HG02943 (cell line): ENCODE data around the gene RP9.

ENCODE experiments used
- ATAC-seq: cut with Tn5 transposase; IDR thresholded peaks from one replicate; pipeline ENCODE4 v1.9.1; 2021; ENCODE audit warnings: mild to moderate bottlenecking, low read depth, moderate library complexity; ENCODE audit not compliant: unreplicated experiment

Gene RP9

DNA sequence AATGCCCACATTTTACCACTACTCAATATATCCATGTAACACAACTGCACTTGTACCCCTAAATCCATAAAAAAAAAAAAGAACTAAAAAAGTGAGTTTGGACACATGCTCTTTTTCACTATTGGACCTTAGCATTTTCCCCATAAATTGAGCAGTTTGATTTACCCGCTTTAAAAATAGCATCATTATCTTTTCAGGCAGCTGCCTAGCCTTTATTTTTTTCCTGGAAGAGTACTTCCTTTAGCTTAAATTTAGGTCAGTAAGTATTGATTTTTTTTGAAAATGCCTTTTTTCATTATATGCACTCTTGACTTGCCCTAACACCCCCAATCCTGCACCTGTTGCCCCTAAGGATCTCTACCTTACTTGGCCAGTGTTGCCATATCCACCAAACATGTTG, 41.3 kb downstream of the RP9 start:
- no peak for ATAC-seq

DNA sequence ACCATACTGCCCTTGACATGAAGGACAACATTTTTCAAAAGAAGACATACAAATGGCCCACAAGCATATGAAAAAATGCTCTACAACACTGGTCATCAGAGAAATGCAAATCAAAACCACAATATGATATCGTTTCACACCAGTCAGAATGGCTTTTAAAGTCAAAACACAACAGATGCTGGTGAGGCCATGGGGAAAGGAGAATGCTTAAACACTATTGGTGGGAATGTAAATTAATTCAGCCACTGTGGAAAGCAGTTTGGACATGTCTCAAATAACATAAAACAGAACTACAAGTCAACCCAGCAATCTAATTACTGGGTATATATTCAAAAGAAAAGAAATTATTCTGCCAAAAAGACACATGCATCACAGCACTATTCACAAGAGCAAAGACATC, 42.4 kb downstream of the RP9 start:
- ATAC-seq: no peak

DNA sequence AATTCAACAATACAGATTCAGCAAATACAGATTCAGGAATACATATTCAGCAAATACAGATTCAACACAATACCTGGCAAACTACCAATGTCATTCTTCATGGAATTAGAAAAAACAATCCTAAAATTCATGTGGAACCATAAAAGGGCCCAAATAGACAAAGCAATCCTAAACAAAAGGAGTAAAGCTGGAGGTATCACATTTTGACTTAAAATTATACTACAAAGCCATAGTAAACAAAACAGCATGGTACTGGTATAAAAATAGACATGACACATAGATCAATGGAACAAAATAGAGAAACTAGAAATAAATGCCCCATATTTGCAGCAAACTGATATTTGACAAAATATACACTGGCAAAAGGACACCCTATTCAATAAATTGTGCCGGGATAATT, 43.2 kb downstream of the RP9 start:
- no peak for ATAC-seq

DNA sequence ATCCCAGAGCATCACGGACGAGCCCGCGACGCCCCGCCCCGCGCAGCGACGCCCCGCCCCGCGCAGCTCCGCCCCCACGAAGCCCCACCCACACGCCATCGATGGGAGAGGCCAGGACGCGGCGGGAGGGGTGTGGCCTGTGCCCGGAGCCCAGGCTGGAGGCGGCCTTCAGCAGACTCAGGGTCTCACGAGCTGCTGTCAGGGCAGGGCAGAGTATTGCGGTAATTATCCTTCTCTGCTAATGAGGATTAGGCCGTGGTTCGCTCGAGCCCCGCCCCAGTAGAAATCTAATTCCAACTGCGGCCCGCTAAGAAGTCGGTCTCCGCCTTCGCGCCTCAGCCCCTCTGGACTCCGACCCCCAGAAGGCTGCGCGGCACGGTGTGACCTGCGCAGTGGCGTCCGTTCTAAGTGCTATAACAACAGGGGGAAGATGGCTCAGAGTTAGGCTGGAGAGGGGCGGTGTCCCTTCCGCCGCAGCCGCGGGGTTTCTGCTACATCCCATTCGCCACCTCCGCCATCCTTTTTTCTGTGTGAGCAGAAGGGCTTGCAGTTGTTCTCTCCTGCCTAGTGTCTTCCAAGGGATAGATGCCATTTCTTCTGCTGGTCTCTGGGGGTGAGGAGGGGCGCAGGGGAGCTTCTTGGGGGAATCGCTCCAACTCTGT, 46.3 kb downstream of the RP9 start:
- peak; percentile 97 for ATAC-seq

DNA sequence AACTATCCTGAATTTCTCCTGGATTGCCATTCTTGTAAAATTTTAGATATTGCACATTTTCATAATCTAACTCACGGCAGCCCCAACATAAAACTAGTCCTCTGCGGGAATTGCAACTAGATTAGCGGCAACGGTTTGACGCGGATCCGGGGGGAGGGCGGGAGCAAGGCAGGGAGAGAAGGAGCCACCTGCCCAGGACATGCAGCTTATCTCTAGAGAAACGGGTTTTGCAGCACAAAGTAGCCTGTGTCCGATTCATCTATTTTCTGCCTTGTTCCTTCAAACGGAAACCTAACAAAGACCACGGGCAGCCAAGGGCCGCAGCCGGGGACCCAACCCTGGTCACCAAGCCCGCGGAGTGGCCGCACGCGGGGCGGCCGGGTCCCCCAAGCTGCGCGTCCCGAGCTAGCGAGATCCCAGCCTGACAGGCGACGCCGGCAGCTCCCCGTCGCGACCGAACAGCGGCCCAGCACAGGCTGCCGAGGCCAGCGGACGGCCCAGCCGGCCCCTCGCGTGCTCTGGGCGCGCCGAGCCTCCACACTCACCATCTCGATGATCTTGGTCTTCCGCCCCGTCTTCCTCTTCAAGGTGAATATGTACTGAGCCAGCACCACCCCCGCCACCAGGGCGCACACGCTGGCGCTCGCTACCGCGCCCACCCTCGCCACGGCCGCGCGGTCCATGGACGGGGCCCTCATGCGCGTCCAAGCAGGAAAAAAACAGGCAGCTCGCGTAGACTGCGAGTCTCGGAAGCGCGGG, 47.0 kb downstream of the RP9 start, which contains the start of gene NT5C3A:
TSS of gene NT5C3A (minus strand) at position 754 of the 759 bp plus-strand sequence. CDS start at position 683, 71 bp downstream.
- ATAC-seq: peak; percentile 45

DNA sequence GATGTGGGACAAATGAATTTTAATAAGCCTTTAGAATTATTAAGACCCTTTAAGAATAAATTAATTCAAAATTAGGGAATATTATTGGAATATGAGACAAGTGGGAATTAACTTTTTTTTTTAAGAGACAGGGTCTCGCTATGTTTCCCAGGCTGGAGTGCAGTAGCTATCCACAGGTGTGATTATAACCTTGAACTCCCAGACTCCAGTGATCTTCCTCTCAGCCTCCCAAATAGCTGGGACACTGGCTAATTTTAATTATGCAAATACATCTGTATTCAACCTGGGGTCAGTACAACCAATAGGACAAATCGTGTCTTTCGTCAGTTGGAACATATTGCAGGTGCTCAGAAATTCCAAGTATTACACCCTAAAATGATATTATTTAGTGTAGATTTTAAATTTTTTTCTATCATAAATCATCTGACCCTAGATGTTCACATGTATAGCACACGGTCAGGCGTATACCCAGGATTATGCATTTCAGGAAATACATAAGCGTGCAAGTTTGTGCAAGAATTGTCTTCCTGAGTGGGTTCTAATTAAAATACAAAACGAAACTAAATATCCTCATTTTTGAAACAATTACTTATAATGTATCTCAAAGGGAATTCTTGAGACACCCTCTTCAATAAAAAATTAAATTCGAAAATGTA, 47.8 kb downstream of the RP9 start:
- ATAC-seq: no peak

DNA sequence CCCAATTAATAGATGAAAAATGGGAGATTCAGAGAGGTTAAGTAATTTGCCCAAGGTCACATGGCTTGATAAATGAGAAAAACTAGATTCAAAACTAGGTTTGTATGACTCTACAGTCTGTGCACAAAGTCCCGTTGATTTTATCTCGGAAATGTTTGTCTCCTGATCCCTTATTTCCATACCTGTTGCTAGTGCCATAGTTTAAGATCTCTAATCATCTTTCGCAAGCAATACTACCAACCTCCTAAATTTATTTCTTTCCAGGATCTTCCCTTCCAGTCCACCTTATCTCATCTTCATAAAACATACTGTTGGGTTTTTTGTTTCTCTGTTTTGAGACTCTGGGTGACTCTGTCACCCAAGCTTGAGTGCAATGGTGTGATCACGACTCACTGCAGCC, 49.6 kb downstream of the RP9 start:
- ATAC-seq: no peak

DNA sequence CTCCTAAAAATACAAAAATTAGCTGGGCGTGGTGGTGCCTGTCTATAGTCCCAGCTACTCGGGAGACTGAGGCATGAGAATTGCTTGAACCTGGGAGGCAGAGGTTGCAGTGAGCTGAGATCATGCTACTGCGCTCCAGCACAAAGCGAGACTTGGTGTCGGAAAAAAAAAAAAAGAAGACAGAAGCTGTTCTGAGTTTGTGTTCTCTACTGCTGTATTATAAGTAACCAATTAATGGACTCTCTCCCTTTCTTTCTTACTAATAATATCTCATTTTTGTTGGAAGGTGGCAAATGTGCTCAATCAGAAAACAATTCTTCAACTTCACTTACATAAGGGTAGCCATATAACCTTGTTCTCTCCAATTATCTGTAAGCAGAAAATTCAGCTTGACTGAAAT, 54.0 kb downstream of the RP9 start:
- ATAC-seq: no peak

DNA sequence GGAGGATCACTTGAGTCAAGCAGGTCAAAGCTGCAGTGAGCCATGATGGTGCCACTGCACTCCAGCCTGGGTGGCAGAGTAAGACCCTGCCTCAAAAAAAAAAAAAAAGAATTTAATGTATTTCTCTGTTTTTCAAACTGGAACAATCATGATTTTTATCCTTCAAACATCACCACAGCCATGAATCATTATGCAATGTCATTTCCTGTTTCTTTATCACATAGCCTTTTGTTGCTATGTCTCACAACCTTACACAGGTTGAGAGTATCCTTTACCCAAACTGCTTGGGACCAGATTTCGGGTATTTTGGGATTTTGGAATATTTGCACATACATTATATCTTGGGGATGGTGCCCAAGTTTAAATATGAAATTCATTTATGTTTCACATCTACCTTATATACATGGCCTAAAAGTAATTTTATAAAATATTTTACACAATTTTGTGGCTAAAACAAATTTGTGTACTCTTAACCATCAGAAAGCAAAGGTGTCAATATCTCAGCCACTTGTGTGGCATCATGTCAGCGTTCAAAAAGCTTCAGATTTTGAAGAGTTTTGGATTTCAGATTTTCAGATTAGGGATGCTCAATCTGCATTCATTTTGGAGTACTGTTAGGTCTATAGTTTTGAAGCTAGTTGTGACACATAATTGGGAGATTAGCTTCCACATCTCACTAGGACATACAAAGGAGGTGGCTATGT, 54.8 kb downstream of the RP9 start:
- ATAC-seq: no peak

DNA sequence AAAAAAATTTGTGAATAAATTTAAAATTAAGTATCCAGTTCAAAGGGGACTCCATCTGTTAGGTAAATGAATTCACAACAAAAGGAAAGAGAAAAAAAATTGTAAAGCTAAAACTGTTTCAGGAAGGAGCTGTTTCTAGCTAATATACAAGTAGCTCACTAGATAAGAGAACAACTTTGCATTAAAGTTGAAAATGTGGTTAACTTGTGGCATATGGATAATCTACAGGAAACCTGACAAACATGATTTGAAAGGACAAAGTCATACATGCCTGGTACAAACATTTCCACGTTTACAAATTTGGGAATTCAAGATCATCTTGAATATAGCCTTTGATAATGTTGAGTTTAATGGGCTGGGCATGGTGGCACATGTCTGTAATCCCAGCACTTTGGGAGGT, 55.5 kb downstream of the RP9 start:
- ATAC-seq: no peak

DNA sequence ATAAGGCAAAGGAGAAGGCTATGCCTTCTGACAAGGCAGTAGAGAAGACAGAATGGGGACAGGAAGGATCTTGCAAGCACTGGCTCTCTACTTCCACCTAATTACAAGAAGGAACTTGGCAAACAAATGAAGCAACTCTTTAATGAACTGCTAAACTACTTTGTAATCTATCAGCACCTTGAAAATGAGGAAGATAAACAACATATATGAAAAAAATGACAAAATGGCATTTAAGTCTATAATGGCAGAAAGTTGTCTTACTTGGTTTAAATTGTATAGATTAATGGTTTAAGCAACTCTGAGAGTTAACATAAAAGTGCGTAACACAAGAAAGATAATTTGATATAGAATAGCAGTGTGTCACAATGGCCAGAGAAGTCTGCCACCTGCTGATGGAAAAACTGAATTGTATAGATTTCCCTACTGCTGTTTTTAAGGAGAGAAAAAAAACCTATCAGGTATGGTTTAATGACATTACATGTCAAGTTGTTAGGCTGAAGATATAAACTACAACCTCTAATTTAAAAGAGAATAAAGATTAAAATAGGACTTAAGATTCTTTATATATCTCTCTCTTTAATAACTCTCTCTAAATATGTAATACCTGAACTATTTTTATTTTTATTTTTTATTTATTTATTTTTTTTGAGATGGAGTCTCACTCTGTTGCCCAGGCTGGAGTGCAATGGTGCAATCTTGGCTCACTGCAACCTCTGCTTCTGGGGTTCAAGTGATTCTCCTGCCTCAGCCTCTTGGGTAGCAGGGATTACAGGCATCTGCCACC, 58.5 kb downstream of the RP9 start:
- peak; percentile 59 for ATAC-seq

DNA sequence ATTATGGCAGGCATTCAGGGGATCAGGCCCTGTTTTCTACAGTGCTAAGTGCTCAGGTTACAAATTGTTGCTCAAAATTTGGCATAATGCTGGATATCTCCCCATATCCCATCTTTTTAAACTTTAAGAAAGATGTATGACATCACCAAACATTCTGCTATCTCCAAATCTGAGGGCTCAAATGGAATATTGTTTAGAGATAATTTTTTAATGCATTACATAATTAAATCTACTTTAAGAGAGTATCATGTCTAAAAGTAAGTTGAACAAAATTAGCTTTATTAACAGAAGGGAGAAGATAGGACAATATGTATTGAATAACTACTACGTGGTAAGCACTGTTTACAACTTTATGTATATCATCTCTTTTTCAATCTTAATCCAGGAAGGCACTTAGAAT, 60.5 kb downstream of the RP9 start:
- ATAC-seq: no peak

DNA sequence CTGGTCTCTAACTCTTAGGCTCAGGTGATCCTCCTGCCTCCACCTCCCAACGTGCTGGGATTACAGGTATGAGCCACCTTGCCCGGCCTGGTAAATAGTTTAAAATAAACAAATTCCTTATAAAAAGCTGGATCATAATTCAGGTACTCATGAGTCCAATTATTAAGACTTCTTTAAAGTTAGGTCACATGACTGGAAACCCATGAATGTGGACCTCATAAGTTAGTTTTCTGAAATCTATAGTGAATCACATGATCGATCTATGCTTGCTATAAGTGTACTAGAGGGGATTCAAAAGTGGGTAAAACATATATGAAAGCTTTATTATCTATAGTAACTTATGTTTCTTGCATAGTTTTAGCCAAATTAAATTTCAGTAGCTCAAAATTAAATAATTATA, 60.9 kb downstream of the RP9 start:
- no peak for ATAC-seq

DNA sequence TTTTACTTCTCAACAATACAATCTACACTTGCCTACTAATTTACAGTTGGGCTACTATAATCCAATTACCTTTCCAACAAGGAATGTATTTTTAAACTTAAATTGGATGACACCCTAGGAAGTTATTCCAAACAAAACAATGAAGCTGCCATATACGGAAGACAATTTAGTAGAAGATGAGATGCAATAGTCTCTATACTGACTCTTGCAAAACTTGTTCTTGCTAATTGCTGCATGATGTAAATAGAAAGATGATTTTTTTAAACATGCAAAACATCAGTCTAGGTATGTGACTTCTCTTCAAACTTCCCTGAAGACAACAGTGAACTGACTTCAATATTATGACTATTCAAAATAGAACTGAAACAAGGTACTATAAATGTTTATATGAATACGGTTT, 64.2 kb downstream of the RP9 start:
- no peak for ATAC-seq
